ENCODE measurements around the gene PLEKHG5.

The PLEKHG5 gene

DNA sequence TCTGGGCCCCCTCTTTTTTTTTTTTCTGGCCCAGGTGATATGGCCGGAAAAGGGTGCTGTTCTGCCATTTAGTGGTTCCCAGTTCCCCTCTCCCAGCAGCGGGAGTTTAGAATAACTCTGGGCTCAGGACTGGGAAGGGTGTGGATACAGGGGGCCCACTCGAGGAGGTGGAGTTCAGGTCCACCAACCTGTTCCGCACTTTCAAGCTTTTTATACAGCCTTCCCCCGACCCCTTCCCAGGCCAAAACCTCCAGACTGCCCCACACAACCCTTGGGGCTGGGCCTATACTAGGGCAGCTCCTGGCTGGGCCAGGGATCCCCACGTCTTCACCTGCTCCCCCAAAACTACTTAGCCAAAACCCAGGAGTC, 402 bp downstream of the PLEKHG5 start:
- Histone ChIP-seq H3K36me3 (ENCODE audit: control insufficient read depth in 4 of 4, insufficient read depth in 4 of 4, low read length in 3 of 4) (no peaks in the 10 kb centered on the region), H3K27me3 (replicated peaks in 2 of 5; ENCODE audit: control insufficient read depth in 4 of 5, insufficient read depth in 5 of 5, low read length in 4 of 5) (peaks cover 0 to 20% (median 8%) of the 10 kb centered on the region in 5 experiments), H3K4me1 (ENCODE audit: control extremely low read depth in 1 of 4, control insufficient read depth in 4 of 4, insufficient read depth in 4 of 4, low read length in 3 of 4) (peaks cover 0 to 29% (median 23%) of the 10 kb centered on the region in 4 experiments), H3K9me3 (ENCODE audit: control extremely low read depth in 1 of 5, control insufficient read depth in 4 of 5, insufficient read depth in 2 of 5, low read depth in 1 of 5, low read length in 4 of 5) (no peaks in the 10 kb centered on the region), H3K4me3 (ENCODE audit: control insufficient read depth in 1 of 7, extremely low read depth in 1 of 7, insufficient read depth in 4 of 7, low read depth in 2 of 7, low read length in 6 of 7) (peak overlapping the region; percentile 53 to 82 (median 63)), H3K27ac (ENCODE audit: insufficient read depth in 1 of 2, low read depth in 1 of 2, low read length in 2 of 2, poor library complexity in 1 of 2, severe bottlenecking in 2 of 2) (no peak overlapping the region)
- CTCF ChIA-PET = interaction anchor here (0.6 to 4.7 kb wide), 7 partner anchors 12 to 244 kb away, joined by 3 to 20 read pairs (median 5); no protein-coding TSS in a partner anchor
- 77% methylated on average over 3 of the region's 6 CpGs for WGBS (ENCODE audit: insufficient coverage)
- DNase-seq = no peak
- POLR2A ChIA-PET = interaction anchor here (0.6 kb wide), 1 partner anchor 310 kb away, joined by 5 read pairs; no protein-coding TSS in a partner anchor

DNA sequence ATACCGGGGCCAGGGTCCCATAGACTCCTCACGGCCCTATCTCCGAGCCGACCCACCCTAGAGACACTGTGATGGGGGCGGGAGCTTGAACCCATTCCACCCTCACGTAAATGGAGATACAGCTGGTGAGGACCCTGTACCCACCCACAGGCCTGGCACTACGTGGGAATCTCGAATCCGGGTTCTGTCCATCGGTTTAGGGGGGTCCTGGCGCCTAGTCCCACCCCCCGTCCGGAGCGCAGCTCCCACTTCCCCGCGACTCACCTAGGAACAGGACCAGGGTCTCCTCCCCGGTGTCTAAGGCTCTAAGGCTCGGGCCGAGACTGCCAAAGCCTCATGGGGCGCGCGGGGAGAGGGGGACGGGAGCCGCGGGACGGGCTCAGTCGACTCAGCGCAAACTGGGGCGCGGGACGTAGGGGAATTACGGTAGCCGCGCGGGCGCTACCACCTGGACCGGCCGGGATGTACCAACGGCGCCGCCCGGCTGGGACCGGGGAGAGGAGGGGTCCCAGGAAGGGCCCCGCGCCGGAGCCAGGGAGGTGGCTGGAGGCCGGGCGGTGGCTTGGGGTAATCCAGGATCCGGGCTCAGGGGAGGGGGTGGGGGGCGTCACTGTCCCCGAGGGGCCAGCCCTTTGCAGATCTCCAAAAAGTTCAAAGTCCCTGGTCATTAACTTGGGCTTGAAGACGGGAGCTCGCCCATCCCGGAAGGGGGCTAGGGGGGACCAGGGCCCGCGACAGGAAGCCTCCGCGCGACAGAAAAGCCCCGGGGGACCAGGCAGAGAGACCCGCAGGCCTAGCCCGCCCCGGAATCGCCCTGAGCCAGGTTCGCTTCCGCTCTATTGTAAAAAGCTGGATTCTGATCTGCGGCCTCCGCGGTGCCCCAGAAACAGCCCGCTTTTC, 1.0 kb downstream of the PLEKHG5 start:
- H3K27me3 ChIP-seq (replicated peaks in 2 of 5; ENCODE audit: control insufficient read depth in 4 of 5, insufficient read depth in 5 of 5, low read length in 4 of 5) = peaks cover 0 to 19% (median 7%) of the 10 kb centered on the region in 5 experiments
- no peak overlapping the region for H3K27ac ChIP-seq (ENCODE audit: insufficient read depth in 1 of 2, low read depth in 1 of 2, low read length in 2 of 2, poor library complexity in 1 of 2, severe bottlenecking in 2 of 2)
- POLR2A ChIA-PET = interaction anchor here (0.6 kb wide), 1 partner anchor 310 kb away, joined by 5 read pairs; no protein-coding TSS in a partner anchor
- no peaks in the 10 kb centered on the region for H3K9me3 ChIP-seq (ENCODE audit: control extremely low read depth in 1 of 5, control insufficient read depth in 4 of 5, insufficient read depth in 2 of 5, low read depth in 1 of 5, low read length in 4 of 5)
- peak overlapping the region; percentile 53 to 82 (median 63) for H3K4me3 ChIP-seq (ENCODE audit: control insufficient read depth in 1 of 7, extremely low read depth in 1 of 7, insufficient read depth in 4 of 7, low read depth in 2 of 7, low read length in 6 of 7)
- CTCF ChIA-PET = interaction anchor here (0.6 to 4.7 kb wide), 9 partner anchors 11 to 243 kb away, joined by 3 to 20 read pairs (median 4); no protein-coding TSS in a partner anchor
- WGBS (ENCODE audit: insufficient coverage) = under 1% methylated on average over 59 of the region's 70 CpGs
- peaks cover 0 to 28% (median 22%) of the 10 kb centered on the region in 4 experiments for H3K4me1 ChIP-seq (ENCODE audit: control extremely low read depth in 1 of 4, control insufficient read depth in 4 of 4, insufficient read depth in 4 of 4, low read length in 3 of 4)
- DNase-seq = peak; percentile 46 to 69 (median 62)
- no peaks in the 10 kb centered on the region for H3K36me3 ChIP-seq (ENCODE audit: control insufficient read depth in 4 of 4, insufficient read depth in 4 of 4, low read length in 3 of 4)

DNA sequence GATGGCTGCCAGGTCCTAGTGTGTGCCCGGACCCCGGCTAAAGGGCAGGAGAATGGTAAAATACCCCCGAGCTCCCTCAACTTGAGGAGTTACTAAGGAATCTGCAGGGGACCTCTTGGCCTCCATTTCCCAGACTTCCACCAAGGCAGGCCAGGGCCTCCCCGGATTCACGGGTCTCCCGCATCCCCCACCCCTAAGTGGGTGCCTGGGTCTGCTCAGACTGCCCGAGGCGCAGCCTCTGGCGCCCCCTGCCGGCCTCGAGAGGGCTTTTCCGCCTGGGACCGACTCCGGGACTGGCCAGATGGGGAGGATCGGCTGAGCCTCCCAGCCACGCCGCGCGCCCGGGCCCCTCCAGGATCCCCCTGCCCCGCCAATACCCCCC, 1.7 kb downstream of the PLEKHG5 start:
- ChIA-PET CTCF (interaction anchor here (1.1 to 4.7 kb wide), 8 partner anchors 11 to 242 kb away, joined by 3 to 20 read pairs (median 4); no protein-coding TSS in a partner anchor), POLR2A (no interaction called here)
- Histone ChIP-seq H3K27ac (ENCODE audit: insufficient read depth in 1 of 2, low read depth in 1 of 2, low read length in 2 of 2, poor library complexity in 1 of 2, severe bottlenecking in 2 of 2) (no peak overlapping the region), H3K9me3 (ENCODE audit: control extremely low read depth in 1 of 5, control insufficient read depth in 4 of 5, insufficient read depth in 2 of 5, low read depth in 1 of 5, low read length in 4 of 5) (no peaks in the 10 kb centered on the region), H3K4me3 (ENCODE audit: control insufficient read depth in 1 of 7, extremely low read depth in 1 of 7, insufficient read depth in 4 of 7, low read depth in 2 of 7, low read length in 6 of 7) (peak overlapping the region; percentile 53 to 82 (median 63)), H3K4me1 (ENCODE audit: control extremely low read depth in 1 of 4, control insufficient read depth in 4 of 4, insufficient read depth in 4 of 4, low read length in 3 of 4) (peaks cover 0 to 32% (median 26%) of the 10 kb centered on the region in 4 experiments), H3K36me3 (ENCODE audit: control insufficient read depth in 4 of 4, insufficient read depth in 4 of 4, low read length in 3 of 4) (no peaks in the 10 kb centered on the region), H3K27me3 (replicated peaks in 2 of 5; ENCODE audit: control insufficient read depth in 4 of 5, insufficient read depth in 5 of 5, low read length in 4 of 5) (peaks cover 0 to 25% (median 7%) of the 10 kb centered on the region in 5 experiments)
- WGBS (ENCODE audit: insufficient coverage) = 16% methylated on average over 13 of the region's 21 CpGs
- DNase-seq = peak; percentile 64 to 79 (median 75)

DNA sequence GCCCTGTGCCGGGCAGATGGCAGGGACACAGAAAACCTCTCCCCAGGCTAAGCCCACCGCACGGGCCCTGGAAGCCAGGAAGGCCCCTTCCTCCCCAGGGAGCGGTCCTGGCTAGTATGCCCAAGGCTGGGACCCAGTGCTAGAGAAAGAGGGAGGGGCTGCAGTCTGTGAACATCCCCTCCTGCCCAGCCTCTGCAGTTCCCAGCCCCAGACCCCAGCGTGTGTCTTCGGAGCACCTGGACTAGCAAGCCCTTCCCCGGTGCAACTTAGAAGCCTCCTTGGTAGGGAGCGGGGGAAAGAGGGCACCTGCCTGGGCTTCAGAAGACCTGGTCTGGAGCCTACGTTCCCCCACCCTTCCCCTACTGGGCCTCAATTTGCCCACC, 2.1 kb downstream of the PLEKHG5 start:
- Histone ChIP-seq H3K4me3 (ENCODE audit: control insufficient read depth in 1 of 7, extremely low read depth in 1 of 7, insufficient read depth in 4 of 7, low read depth in 2 of 7, low read length in 6 of 7) (no peak overlapping the region), H3K36me3 (ENCODE audit: control insufficient read depth in 4 of 4, insufficient read depth in 4 of 4, low read length in 3 of 4) (no peaks in the 10 kb centered on the region), H3K9me3 (ENCODE audit: control extremely low read depth in 1 of 5, control insufficient read depth in 4 of 5, insufficient read depth in 2 of 5, low read depth in 1 of 5, low read length in 4 of 5) (no peaks in the 10 kb centered on the region), H3K27me3 (replicated peaks in 2 of 5; ENCODE audit: control insufficient read depth in 4 of 5, insufficient read depth in 5 of 5, low read length in 4 of 5) (peaks cover 0 to 30% (median 8%) of the 10 kb centered on the region in 5 experiments), H3K27ac (ENCODE audit: insufficient read depth in 1 of 2, low read depth in 1 of 2, low read length in 2 of 2, poor library complexity in 1 of 2, severe bottlenecking in 2 of 2) (no peak overlapping the region), H3K4me1 (ENCODE audit: control extremely low read depth in 1 of 4, control insufficient read depth in 4 of 4, insufficient read depth in 4 of 4, low read length in 3 of 4) (peaks cover 0 to 33% (median 27%) of the 10 kb centered on the region in 4 experiments)
- no peak for DNase-seq
- ChIA-PET POLR2A (no interaction called here), CTCF (interaction anchor here (1.1 to 4.7 kb wide), 9 partner anchors 10 to 242 kb away, joined by 3 to 20 read pairs (median 5); no protein-coding TSS in a partner anchor)
- 97% methylated on average over 5 of the region's 9 CpGs for WGBS (ENCODE audit: insufficient coverage)

DNA sequence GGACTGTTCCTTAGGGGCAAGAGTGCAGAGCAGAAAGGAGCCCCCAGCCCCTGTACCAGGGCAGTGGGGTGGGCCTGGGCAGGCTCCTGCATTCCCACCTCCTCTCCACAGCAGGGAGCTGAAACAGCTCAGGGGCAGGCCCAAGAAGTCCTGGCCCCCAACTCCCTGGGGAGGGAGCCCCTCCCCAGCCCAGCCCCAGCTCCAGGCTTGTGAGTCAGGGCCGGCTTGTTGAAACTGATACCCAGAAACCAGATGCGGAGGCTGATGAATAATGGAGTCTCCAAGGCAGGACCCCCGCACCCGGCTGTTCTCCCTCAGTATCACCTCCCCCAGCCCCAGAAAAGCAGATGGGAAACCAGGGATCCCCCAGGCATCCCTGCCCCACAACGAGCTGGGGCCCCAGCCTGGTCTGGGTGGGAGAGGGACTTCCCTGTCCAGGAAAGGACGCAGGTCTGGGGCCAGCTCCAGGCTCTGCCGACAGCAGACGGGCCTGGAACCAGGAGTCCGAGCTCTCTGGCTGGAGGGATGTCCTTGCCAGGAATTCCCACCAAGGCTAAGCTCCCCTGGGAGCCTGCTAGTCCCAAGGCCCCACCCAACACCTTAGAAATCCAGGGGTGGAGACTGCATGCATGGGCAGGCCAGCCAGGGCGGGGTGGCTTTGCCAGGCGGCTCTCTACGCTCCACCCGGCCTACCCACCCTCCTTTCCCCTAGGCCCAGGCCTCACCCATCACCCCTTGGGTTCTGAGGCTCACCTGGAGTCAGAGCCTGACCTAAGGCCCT, 2.7 kb downstream of the PLEKHG5 start:
- WGBS (ENCODE audit: insufficient coverage) = 97% methylated on average over 5 of the region's 13 CpGs
- H3K9me3 ChIP-seq (ENCODE audit: control extremely low read depth in 1 of 5, control insufficient read depth in 4 of 5, insufficient read depth in 2 of 5, low read depth in 1 of 5, low read length in 4 of 5) = no peaks in the 10 kb centered on the region
- peaks cover 0 to 33% (median 27%) of the 10 kb centered on the region in 4 experiments for H3K4me1 ChIP-seq (ENCODE audit: control extremely low read depth in 1 of 4, control insufficient read depth in 4 of 4, insufficient read depth in 4 of 4, low read length in 3 of 4)
- ChIA-PET CTCF (interaction anchor here (0.7 to 4.7 kb wide), 12 partner anchors 10 to 241 kb away, joined by 3 to 20 read pairs (median 4); no protein-coding TSS in a partner anchor), POLR2A (no interaction called here)
- no peak overlapping the region for H3K4me3 ChIP-seq (ENCODE audit: control insufficient read depth in 1 of 7, extremely low read depth in 1 of 7, insufficient read depth in 4 of 7, low read depth in 2 of 7, low read length in 6 of 7)
- no peak for DNase-seq
- peaks cover 0 to 35% (median 12%) of the 10 kb centered on the region in 5 experiments for H3K27me3 ChIP-seq (replicated peaks in 2 of 5; ENCODE audit: control insufficient read depth in 4 of 5, insufficient read depth in 5 of 5, low read length in 4 of 5)
- H3K27ac ChIP-seq (ENCODE audit: insufficient read depth in 1 of 2, low read depth in 1 of 2, low read length in 2 of 2, poor library complexity in 1 of 2, severe bottlenecking in 2 of 2) = no peak overlapping the region
- H3K36me3 ChIP-seq (ENCODE audit: control insufficient read depth in 4 of 4, insufficient read depth in 4 of 4, low read length in 3 of 4) = no peaks in the 10 kb centered on the region

DNA sequence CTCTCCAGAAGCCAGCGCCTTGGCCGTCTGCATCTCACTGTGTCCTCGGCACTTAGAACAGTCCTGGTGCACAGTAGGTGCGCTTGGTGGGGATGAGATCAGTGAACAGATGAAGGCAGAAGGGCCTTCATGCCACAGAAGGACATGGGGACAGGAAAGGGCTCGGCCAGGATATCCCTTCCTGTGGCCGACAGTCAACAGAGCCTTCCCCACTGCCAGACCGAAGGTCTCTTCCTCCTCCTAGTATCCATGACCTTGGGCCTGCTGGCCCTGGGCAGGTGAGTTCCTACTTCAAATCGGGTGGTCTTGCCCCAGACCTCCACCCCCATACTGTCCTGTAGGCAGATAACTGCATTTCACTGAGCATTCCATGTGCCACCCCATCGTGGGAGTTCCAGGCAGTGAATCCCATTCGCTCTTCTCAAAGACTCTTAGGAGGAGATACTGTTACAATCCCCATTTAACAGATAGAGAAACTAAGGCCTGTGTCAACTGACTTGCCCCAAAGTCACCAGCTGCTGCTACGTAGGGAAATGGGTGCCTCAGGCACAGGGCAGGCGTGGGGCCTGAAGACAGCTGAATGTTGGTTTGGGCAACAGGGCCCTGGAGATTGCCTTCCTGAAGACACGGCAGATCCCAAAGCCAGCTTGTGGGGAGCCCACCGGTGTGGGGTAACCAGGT, 3.5 kb downstream of the PLEKHG5 start:
- Histone ChIP-seq H3K27ac (ENCODE audit: insufficient read depth in 1 of 2, low read depth in 1 of 2, low read length in 2 of 2, poor library complexity in 1 of 2, severe bottlenecking in 2 of 2) (no peak overlapping the region), H3K27me3 (replicated peaks in 2 of 5; ENCODE audit: control insufficient read depth in 4 of 5, insufficient read depth in 5 of 5, low read length in 4 of 5) (peaks cover 0 to 44% (median 15%) of the 10 kb centered on the region in 5 experiments), H3K36me3 (ENCODE audit: control insufficient read depth in 4 of 4, insufficient read depth in 4 of 4, low read length in 3 of 4) (no peaks in the 10 kb centered on the region), H3K4me1 (ENCODE audit: control extremely low read depth in 1 of 4, control insufficient read depth in 4 of 4, insufficient read depth in 4 of 4, low read length in 3 of 4) (peaks cover 0 to 33% (median 27%) of the 10 kb centered on the region in 4 experiments), H3K9me3 (ENCODE audit: control extremely low read depth in 1 of 5, control insufficient read depth in 4 of 5, insufficient read depth in 2 of 5, low read depth in 1 of 5, low read length in 4 of 5) (no peaks in the 10 kb centered on the region), H3K4me3 (ENCODE audit: control insufficient read depth in 1 of 7, extremely low read depth in 1 of 7, insufficient read depth in 4 of 7, low read depth in 2 of 7, low read length in 6 of 7) (no peak overlapping the region)
- WGBS (ENCODE audit: insufficient coverage) = 88% methylated on average over 11 of the region's 14 CpGs
- POLR2A ChIA-PET = no interaction called here
- no peak for DNase-seq
- CTCF ChIA-PET = interaction anchor here (0.7 to 4.2 kb wide), 10 partner anchors 21 to 158 kb away, joined by 3 to 19 read pairs (median 4); no protein-coding TSS in a partner anchor

Data from common myeloid progenitor, CD34-positive (primary cell).